ENCODE results near the gene MAD1L1.

DNA sequence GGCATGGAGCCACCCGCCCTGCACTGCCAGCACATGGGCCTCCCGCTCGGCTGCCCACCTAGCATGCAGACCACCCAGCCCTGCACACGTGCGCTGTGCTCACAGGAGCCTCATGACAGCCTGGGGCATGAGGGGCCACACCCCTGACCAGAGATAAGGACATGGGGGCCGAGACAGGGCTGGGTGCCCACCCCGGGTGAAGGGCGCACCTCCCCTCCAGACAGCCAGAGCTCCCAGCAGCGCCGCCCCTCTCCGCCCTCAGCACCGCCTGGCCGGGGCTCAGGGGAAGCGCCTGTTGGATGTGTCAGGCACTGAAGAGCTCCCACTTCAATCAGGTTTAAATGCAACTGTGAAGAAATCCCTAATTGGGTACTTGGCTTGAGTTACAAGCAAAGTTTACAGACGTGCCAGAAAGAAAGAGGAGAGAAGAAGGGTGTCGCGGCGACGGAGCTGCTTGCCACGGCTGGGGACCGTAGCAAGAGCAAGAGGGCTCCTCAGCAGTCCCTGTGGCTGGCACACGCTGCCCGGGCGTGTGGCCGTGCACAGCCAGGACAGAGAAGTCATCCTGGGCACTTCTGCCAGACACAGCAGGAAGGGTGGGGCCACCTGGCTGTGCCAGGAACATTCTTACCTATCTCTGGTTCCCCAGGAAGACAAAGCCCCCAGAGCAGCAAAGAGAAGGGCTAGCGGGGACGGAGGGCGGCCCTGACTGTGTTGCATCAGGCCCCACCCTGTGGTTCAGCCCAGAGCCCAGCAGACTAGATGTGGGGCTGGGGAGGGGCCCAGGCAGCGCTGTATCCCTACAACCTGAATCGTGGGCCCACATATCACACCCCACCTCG, 315.3 kb downstream of the MAD1L1 start:
- TF ChIP-seq CTCF (IDR thresholded peaks at IDR 0.05): no peak
- no peak for TF ChIP-seq POLR2A (IDR thresholded peaks at IDR 0.05)
